Heart left ventricle (tissue), 16 donors: Measurements from ENCODE around the gene PACS2. TPM values are rescaled to one million over a fixed set of nuclear protein-coding genes. Genes with fewer than 3 reads are reported as not detected.

Experiments used
- ATAC-seq, 4 donors: fragments of 200-7000 bp; cut with Tn5 transposase; one replicate each; pipeline ENCODE4 v1.9.1; 2020 to 2022; ENCODE audit warnings: moderate library complexity in 4 of 4, mild to moderate bottlenecking in 3 of 4, moderate number of reproducible peaks in 1 of 4
- DNase-seq, 5 donors: peaks; one replicate each; pipeline ENCODE4 v3.0.0-alpha.2; 2020
- H3K27ac ChIP-seq, 12 donors: fragments of 200-600 bp; sonication (generic) in 4 of 12; one replicate each; pipeline versions ENCODE4 v1.5.0 to v1.8.0; 2016 to 2022; ENCODE audit warnings: mild to moderate bottlenecking in 2 of 12
- H3K27me3 ChIP-seq, 9 donors: fragments of 200-600 bp; sonication (generic) in 2 of 9; one replicate each; pipeline versions ENCODE4 v1.5.1 to v1.8.0; 2016 to 2022; ENCODE audit warnings: mild to moderate bottlenecking in 3 of 9
- H3K36me3 ChIP-seq, 9 donors: fragments of 200-600 bp; sonication (generic) in 2 of 9; one replicate each; pipeline versions ENCODE4 v1.5.0 to v1.8.0; 2018 to 2022; ENCODE audit warnings: mild to moderate bottlenecking in 2 of 9
- H3K4me1 ChIP-seq, 12 donors: fragments of 200-600 bp; sonication (generic) in 4 of 12; one replicate each; pipeline versions ENCODE4 v1.5.0 to v1.8.0; 2016 to 2022; ENCODE audit warnings: mild to moderate bottlenecking in 3 of 12
- H3K4me3 ChIP-seq, 12 donors: fragments of 200-600 bp; sonication (generic) in 4 of 12; one replicate each; pipeline versions ENCODE4 v1.5.0 to v1.8.0; 2017 to 2022; ENCODE audit warnings: mild to moderate bottlenecking in 9 of 12, moderate library complexity in 4 of 12
- H3K9me3 ChIP-seq, 12 donors: fragments of 200-600 bp; sonication (generic) in 4 of 12; one replicate each; pipeline versions ENCODE4 v1.5.0 to v1.8.0; 2016 to 2022; ENCODE audit warnings: mild to moderate bottlenecking in 1 of 12
- CTCF ChIP-seq, 12 donors: fragments of 200-600 bp; sonication (generic) in 4 of 12; IDR thresholded peaks; one replicate each; pipeline versions ENCODE4 v1.5.0 to v1.8.0; 2018 to 2022; ENCODE audit warnings: antibody characterized with exemption in 12 of 12, mild to moderate bottlenecking in 5 of 12
- POLR2A ChIP-seq, 2 donors: fragments of 450-650 bp; IDR thresholded peaks; one replicate each; pipeline ENCODE4 v1.6.1; 2017; ENCODE audit warnings: antibody characterized with exemption in 2 of 2, mild to moderate bottlenecking in 2 of 2, moderate library complexity in 2 of 2
- WGBS, 4 donors: extraction: QIAGEN DNeasy Blood & Tissue Kit in 2 of 4; methylation state at CpG; one replicate each; pipeline versions ENCODE4 v1.1.5 to v1.1.7; 2013 to 2018; 5-methylcytosine and 5-hydroxymethylcytosine counted together
- intact Hi-C, 10 donors: fragments of 100-400 bp; cut with DNase I; formaldehyde crosslinking; loops; one replicate each; pipeline versions ENCODE4 v1.11.1 to v1.14.2; 2022
- polyA plus RNA-seq, 2 donors: library from polyadenylated mRNA; stranded (reverse); fragments of 200-250 nt; gene quantifications; one replicate each; pipeline ENCODE4 v1.2.3, GENCODE V29; 2013
- total RNA-seq, 9 donors: library from RNA; depleted of rRNA in 2 of 9; stranded (reverse); fragments of >200 nt in 2 of 9; fragmentation: NEBNext Ultra II Directional in 3 of 9; extraction: Animal tissue kit (Norgen Biotek cat#: 25700) in 3 of 9; gene quantifications; one replicate each; pipeline versions ENCODE4 v1.1.0 to v1.2.4, GENCODE V29; 2016 to 2023
- donor health status: ischemic (EF 13 %, LVEDD 7.1; RV severe dilation, severe dysfunction).
- donor health status: healthy with polysubstance abuse.
- donor health status: DM: no; HTN: yes; CAD: no.
- donor health status: DM: no; HTN: no; CAD: no.
- donor health status: ischemic (EF 25% LVEDD 6.9; RV normal size, moderate dysfunction).
- donor health status: ischemic (EF 25% LVEDD 5.7; RV mildly dilated, moderate dysfunction).
- donor health status: healthy.
- donor health status: DM: yes; HTN: yes; CAD: no.
- donor health status: ischemic (EF 35%, LVEDD 5.7; RV mildly dilated, moderate dysfunction).
- donor health status: nonischemic (EF 11% LVEDD 7.7; RV severe dilation, severe dysfunction).
- donor health status: DM: yes; HTN: yes; CAD: no.
- donor health status: PGD.
- donor health status: ischemic (EF 29% LVEDD 5.4; RV normal size, mild dysfunction).
- donor health status: nonischemic (EF 23%, LVEDD 6.1; RV moderate dilation, normal function).

The PACS2 gene
- total and polyA plus RNA-seq, 11 donors, result 47.3 to 90.3 (median 60.8) TPM

GRCh38 chr14:105348945-105349699 lies 34.6 kb downstream of the PACS2 start:
- Histone ChIP-seq H3K9me3 (peaks cover 0 to 13% (median 0%) of the 10 kb centered on the region in 12 donors), H3K36me3 (peaks cover 0 to 10% (median 3%) of the 10 kb centered on the region in 9 donors), H3K4me3 (no peak overlapping the region), H3K27ac (no peak overlapping the region), H3K4me1 (peaks cover 0 to 22% (median 12%) of the 10 kb centered on the region in 12 donors), H3K27me3 (no peaks in the 10 kb centered on the region)
- intact Hi-C loops, result loop anchor here in 1 of 10 donors (2.0 to 10.0 kb wide), 2 partner anchors 84 to 144 kb away; no protein-coding TSS in a partner anchor
- WGBS, 4 donors, result 88 to 95% (median 92%) methylated on average over 8 to 19 of the region's 19 CpGs
- TF ChIP-seq POLR2A (IDR thresholded peaks at IDR 0.05), result no peak
- TF ChIP-seq CTCF (IDR thresholded peaks at IDR 0.05), result no peak
- DNase-seq, result peak in 1 of 5 donors; percentile 54
- no peak for ATAC-seq

- 90 to 96% (median 92%) methylated on average over 8 to 11 of the region's 11 CpGs for WGBS, 4 donors
- intact Hi-C loops, result loop anchor here in 9 of 10 donors (2.0 to 10.0 kb wide), 9 partner anchors 33 to 258 kb away; partner anchors contain the start of gene BRF1 (in 2 of the 9)
- no peak for ATAC-seq
- peaks cover 0 to 6% (median 0%) of the 10 kb centered on the region in 12 donors for H3K9me3 ChIP-seq
- no peak overlapping the region for H3K4me3 ChIP-seq
- TF ChIP-seq CTCF (IDR thresholded peaks at IDR 0.05) (no peak), POLR2A (IDR thresholded peaks at IDR 0.05) (no peak)
- H3K4me1 ChIP-seq, result peaks cover 0 to 22% (median 12%) of the 10 kb centered on the region in 12 donors
- DNase-seq, result peak in 1 of 5 donors; percentile 56
- peaks cover 0 to 15% (median 7%) of the 10 kb centered on the region in 9 donors for H3K36me3 ChIP-seq
- no peak overlapping the region for H3K27ac ChIP-seq
- no peaks in the 10 kb centered on the region for H3K27me3 ChIP-seq
Observed at GRCh38 chr14:105349992-105350391, 35.4 kb downstream of the PACS2 start.

- H3K27me3 ChIP-seq, result no peaks in the 10 kb centered on the region
- no peaks in the 10 kb centered on the region for H3K9me3 ChIP-seq
- DNase-seq (peak in 1 of 5 donors; percentile 58), ATAC-seq (no peak)
- H3K27ac ChIP-seq, result no peak overlapping the region
- 93 to 95% (median 94%) methylated on average over 26 to 37 of the region's 37 CpGs for WGBS, 4 donors
- intact Hi-C loops, result loop anchor here in 9 of 10 donors (2.0 to 10.0 kb wide), 7 partner anchors 33 to 258 kb away; partner anchors contain the start of gene BRF1 (in 2 of the 9)
- H3K4me3 ChIP-seq, result no peak overlapping the region
- peaks cover 0 to 20% (median 11%) of the 10 kb centered on the region in 12 donors for H3K4me1 ChIP-seq
- H3K36me3 ChIP-seq, result peaks cover 0 to 22% (median 7%) of the 10 kb centered on the region in 9 donors
- TF ChIP-seq POLR2A (IDR thresholded peaks at IDR 0.05) (no peak), CTCF (IDR thresholded peaks at IDR 0.05) (no peak)
Observed at GRCh38 chr14:105350450-105351244, 36.1 kb downstream of the PACS2 start.
